Brain pericyte (primary cell): ENCODE results near the gene STK38.

ENCODE experiments used
- DNase-seq: peaks from one replicate; pipeline ENCODE4 v3.0.0-alpha.2; 2012; ENCODE audit warnings: low read depth, low spot score

Gene STK38

GRCh38 chr6:36563928-36564284 lies 16.6 kb upstream of the STK38 start:
- no peak for DNase-seq

- DNase-seq, result no peak
These were observed 16.1 kb upstream of the STK38 start for GRCh38 chr6:36563237-36563927.

DNA sequence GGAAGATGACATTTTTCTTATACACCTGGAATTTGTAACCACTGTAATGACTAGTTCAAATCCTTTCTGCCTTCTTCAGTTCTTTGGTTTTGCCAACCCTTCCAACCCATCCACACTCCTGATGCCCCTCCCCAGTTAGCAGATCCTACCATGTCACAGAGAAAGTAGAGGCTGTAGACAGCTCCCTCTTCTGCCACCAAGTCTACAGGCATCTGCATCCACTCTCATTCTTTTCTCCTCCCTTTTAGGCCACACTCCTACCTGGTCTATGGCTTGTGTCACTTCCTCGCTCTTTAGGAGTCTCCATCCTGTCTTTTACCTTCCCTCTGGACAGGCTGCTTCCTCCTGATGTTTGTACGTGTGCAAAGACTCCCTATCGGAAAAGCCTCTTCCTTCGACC lies 13.5 kb upstream of the STK38 start:
- no peak for DNase-seq

- DNase-seq, result no peak
These were observed 11.9 kb upstream of the STK38 start for GRCh38 chr6:36559011-36559793.

DNA sequence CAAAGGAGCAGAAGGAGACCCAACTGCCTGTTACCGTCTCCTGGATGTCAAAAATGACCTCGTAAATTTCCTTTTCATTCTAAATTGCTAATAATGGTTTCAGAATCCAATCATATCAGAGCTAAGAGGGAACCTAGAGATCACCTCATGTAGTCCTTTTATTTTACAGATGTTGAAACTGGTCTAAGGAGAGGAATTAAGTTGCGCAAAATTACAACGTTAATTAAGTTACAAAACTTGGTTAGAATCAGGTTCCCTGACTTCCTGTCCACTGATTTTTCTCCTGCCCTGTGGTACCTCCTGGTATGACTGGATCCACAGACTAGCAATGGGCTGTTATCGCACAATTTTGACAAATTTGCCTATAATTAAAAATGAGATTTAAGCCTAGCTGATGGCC lies 9.0 kb upstream of the STK38 start:
- DNase-seq, result no peak

DNA sequence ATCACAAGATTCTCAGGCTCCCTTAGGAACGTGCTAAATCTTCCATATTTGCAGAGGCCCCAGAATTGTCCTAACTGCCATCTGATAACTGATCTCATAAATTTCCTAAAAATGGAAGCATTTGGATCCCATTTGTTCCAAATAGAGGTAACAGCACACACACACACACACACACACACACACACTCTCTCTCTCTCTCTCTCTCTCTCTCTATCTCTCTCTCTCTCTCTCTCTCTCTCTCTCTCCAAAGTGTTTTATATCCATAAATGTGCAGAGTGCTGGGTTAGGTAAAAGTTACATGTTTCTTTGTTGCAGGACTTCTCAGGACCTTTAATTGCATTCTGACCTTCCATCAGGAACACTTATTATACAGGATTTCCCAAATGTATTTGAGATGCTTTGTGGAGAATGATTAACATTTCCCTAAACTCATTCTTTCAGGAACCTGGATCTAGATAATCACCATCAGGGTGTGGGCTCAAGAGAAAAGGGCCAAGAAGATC lies 8.5 kb upstream of the STK38 start:
- DNase-seq, result no peak

- no peak for DNase-seq
These were observed 3.3 kb upstream of the STK38 start for GRCh38 chr6:36550473-36551000.

GRCh38 chr6:36548401-36548743 lies 1.1 kb upstream of the STK38 start:
- no peak for DNase-seq

GRCh38 chr6:36547646-36548400 lies 544 bp upstream of the STK38 start:
- DNase-seq, result no peak

DNA sequence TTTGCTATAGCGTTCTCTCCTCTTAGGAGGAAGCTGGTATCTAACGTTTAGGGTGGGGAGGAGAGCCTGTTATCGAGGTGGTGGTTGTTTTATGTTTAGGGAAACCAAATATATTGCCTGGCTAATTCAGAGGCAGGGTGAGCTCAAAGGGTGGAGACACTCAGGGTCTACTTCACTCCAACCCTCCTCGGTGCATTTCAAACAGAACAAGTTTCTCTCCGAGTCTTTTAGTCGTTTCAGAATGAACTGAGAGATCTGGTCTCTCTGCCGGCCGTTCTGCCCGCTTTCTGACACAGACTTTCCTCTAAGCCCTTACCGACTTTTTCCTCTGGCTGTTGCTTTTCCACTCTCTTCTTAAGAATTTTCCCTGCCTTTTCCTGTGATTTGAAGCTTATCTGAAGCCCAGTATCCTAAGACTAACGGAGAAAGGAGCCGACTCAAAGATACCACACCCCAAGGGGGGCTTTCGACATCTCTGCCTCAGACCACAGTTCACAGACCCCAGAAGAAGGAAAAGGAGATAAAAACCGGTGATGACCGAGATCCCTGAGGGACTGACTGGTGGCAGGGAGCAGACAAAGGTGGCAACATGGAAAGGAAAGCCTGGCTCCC lies 865 bp downstream of the STK38 start:
- no peak for DNase-seq

DNA sequence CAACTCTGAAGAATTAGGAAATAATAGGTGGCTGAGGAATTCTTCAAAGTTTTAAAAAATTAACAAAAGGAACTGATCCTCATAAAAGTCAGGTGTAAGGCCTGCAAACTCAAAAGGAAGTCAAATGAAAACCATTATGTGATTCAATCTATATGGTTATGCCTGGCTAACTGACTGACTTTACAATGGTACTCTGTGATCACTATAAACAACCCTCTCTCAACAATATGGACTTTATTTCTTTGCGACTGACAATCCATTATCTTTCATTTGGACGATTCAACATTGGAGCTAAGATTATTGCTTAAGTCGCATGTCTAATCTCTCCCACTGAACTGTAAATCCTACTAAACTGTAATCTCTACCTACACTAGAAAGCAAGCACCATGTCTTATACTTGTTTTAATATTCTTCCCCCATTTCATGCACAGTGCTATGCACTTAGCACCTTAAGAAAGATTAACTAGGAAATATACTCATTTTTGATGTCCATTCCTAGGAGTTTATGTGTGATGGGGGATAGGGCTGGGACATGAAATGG lies 1.4 kb downstream of the STK38 start:
- no peak for DNase-seq

GRCh38 chr6:36544228-36544627 lies 3.1 kb downstream of the STK38 start:
- DNase-seq, result no peak

DNA sequence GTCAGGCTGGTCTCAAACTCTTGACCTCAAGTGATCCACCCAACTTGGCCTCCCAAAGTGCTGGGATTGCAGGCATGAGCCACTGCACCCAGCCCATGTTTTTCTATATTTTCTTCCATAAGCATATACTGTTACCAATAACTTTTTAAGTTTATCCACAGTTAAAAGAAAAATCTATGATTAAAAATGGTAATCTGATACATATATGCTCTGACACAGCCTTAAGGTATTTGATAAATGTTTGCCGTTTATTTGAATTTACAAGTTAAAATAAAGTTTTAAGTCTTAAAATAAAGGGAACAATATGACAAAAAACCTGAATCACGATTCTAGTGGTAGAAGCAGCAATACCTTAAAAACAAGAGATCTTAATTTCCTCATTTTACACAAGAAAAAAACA lies 5.2 kb downstream of the STK38 start:
- no peak for DNase-seq

DNA sequence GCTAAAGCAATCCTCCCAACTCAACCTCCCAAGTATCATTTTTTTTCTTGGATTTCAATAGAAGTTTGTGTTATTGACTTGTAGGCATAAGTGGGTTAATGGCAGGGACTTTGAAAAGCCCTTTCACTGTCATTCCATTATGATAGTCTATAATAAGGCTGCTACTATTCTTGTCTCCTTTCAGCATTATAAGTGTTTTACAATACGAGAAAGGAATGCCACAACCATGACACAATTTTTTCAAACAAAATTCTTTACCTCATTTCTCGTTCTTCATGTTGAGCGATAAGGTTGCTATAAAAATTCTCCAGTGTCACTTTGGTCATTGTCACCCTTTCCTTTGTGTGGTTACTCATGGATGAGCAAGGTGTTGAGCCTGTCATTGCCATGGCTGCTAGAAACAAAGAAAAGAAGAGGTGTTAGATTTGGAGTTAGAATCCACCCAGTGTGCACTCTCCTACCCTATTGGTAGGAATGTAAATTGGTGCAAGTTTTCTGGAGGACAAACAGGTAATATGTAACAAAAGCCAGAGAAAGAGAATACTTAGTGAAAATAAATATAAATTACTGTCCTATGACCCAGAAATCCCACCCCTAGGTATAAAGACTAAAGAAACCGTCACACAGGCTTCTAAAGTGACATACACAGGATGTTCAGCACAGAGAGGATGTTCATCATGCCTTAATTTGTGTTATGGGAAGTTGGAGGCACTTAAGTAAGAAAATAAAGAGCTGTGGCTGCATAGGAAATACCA lies 7.3 kb downstream of the STK38 start:
- DNase-seq, result no peak

GRCh38 chr6:36536873-36537547 lies 10.3 kb downstream of the STK38 start:
- no peak for DNase-seq

- DNase-seq, result no peak
These were observed 14.0 kb downstream of the STK38 start for GRCh38 chr6:36533321-36533720.

DNA sequence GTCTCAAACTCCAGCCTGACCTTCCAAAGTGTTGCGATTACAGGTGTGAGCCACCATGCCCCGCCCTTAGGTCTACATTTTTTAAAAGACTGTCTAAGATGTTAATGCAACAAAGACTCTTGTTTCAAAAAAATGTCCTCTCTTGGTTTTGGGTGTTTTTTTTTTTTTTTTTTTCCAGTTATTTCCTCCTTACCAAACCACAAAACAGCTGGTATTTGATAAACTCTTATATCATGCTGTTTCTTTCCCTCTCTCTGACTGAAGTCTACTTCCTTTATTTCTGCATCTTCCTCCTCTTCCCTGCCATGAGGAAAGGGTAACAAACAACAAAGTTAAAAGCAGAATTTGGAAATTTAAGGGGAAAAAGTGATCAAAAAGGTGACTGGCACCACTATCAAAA lies 21.2 kb downstream of the STK38 start:
- DNase-seq, result no peak

DNA sequence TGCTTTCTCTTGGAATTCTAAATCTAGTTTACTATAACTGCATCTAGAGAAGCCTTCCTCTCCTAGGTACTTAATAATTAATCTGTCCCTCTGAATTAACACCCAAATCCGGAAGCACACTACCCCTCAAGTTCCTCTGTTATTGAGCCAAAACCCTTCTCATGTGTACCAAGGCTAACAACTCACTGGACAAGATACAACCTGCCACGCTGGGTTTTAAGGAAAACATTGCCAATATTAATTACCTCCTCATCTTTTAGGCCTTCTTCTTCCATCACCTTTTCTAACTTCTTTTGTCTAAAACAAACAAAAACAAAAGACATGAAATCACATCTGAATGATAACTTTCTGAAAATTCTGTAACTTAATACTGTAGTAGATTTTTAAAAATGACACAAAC lies 21.9 kb downstream of the STK38 start:
- DNase-seq, result no peak

- no peak for DNase-seq
These were observed 22.4 kb downstream of the STK38 start for GRCh38 chr6:36524871-36525270.

- DNase-seq, result no peak
These were observed 23.3 kb downstream of the STK38 start for GRCh38 chr6:36523936-36524499.
